ENCODE measurements around the gene SF3A1. TPM values are rescaled to one million over a fixed set of nuclear protein-coding genes. Genes with fewer than 3 reads are reported as not detected.
A peak's percentile ranks its signal among the peaks of the same experiment; 100 is the strongest.

The SF3A1 gene
- total and polyA plus RNA-seq, 4 donors = 19.6 to 41.6 (median 23.9) TPM

GRCh38 chr22:30357650-30358215 is 1.0 kb upstream of the SF3A1 start (continued):
- no peak for TF ChIP-seq ZBTB33 (IDR thresholded peaks at IDR 0.05)
- no peak for TF ChIP-seq ATF3 (IDR thresholded peaks at IDR 0.05)
- no peak for TF ChIP-seq HNF4G (IDR thresholded peaks at IDR 0.05)

- Histone ChIP-seq H3K9me3 (ENCODE audit: control insufficient read depth in 4 of 4, low read length in 3 of 4) (no peaks in the 10 kb centered on the region), H3K27ac (ENCODE audit: low read depth in 1 of 2, low read length in 2 of 2) (peak overlapping the region; percentile 97 to 100), H3K9ac (ENCODE audit: low read depth in 1 of 2, low read length in 2 of 2) (peak overlapping the region in 1 of 2 donors; percentile 1), H3K36me3 (ENCODE audit: control insufficient read depth in 4 of 4, insufficient read depth in 3 of 4, low read depth in 1 of 4, low read length in 3 of 4) (peaks cover 5 to 9% (median 7%) of the 10 kb centered on the region in 4 donors), H3K27me3 (ENCODE audit: control insufficient read depth in 4 of 4, insufficient read depth in 4 of 4, low read length in 3 of 4) (no peaks in the 10 kb centered on the region), H3K4me1 (ENCODE audit: control insufficient read depth in 4 of 4, insufficient read depth in 4 of 4, low read length in 3 of 4) (peaks cover 6 to 32% (median 26%) of the 10 kb centered on the region in 4 donors), H3K4me3 (ENCODE audit: low read depth in 1 of 3, low read length in 3 of 3) (peak overlapping the region; percentile 78 to 88 (median 80))
- no peak for DNase-seq (ENCODE audit: low spot score)
- 3% methylated on average over 9 of the region's 9 CpGs for WGBS
- TF ChIP-seq GABPA (IDR thresholded peaks at IDR 0.05 in 1 of 2, conservative IDR thresholded peaks at IDR 0.05 in 1 of 2) (no peak), ZBTB33 (IDR thresholded peaks at IDR 0.05) (no peak), RAD21 (IDR thresholded peaks at IDR 0.05) (no peak), JUND (IDR thresholded peaks at IDR 0.05) (no peak), ATF3 (IDR thresholded peaks at IDR 0.05) (no peak), HNF4A (conservative IDR thresholded peaks at IDR 0.05) (no peak), FOXA1 (IDR thresholded peaks at IDR 0.05) (no peak), RXRA (IDR thresholded peaks at IDR 0.05) (no peak), REST (IDR thresholded peaks at IDR 0.05) (no peak), FOXA2 (IDR thresholded peaks at IDR 0.05) (no peak), CTCF (IDR thresholded peaks at IDR 0.05; ENCODE audit: low read depth, low read length, missing input control) (no peak)
Observed at GRCh38 chr22:30357236-30357570, 509 bp upstream of the SF3A1 start.

Measured in liver (tissue), 9 donors.